Type B pancreatic cell (in vitro differentiated cells): ENCODE results near the gene RPUSD3. TPM values are rescaled to one million over a fixed set of nuclear protein-coding genes. Genes with fewer than 3 reads are reported as not detected.
A peak's percentile ranks its signal among the peaks of the same experiment; 100 is the strongest.
"Not testable (repeated sequence)": the region's sequence is repeated elsewhere in the genome, so short reads cannot be mapped to it uniquely, and the experiment has no call there.

Experiments used
- DNase-seq: peaks from one replicate; pipeline ENCODE4 v3.0.0; 2021; ENCODE audit warnings: mixed read lengths; ENCODE audit not compliant: unreplicated experiment; ENCODE audit errors: extremely low spot score
- H3K27ac Mint-ChIP-seq: 2 replicates; pipeline ENCODE4 v1.8.0; 2021; ENCODE audit warnings: mild to moderate bottlenecking, mixed read lengths
- H3K27me3 Mint-ChIP-seq: 2 replicates; pipeline ENCODE4 v1.8.0; 2021; ENCODE audit warnings: mixed read lengths
- H3K36me3 Mint-ChIP-seq: 2 replicates; pipeline ENCODE4 v1.8.0; 2021; ENCODE audit warnings: mixed read lengths
- H3K4me1 Mint-ChIP-seq: one replicate; pipeline ENCODE4 v1.8.0; 2021; ENCODE audit warnings: mixed read lengths; ENCODE audit not compliant: unreplicated experiment
- H3K4me3 Mint-ChIP-seq: 2 replicates; pipeline ENCODE4 v1.8.0; 2021; ENCODE audit warnings: mild to moderate bottlenecking, mixed read lengths
- H3K9me3 Mint-ChIP-seq: 2 replicates; pipeline ENCODE4 v1.8.0; 2021; ENCODE audit warnings: mixed read lengths
- total RNA-seq: library from RNA; stranded (reverse); gene quantifications from 2 replicates; pipeline ENCODE4 v1.2.1, GENCODE V29; 2021; ENCODE audit warnings: low replicate concordance
- TF ChIP-seq, protein P1 (sequence below): fragments of 200-600 bp; sonication (generic); conservative IDR thresholded peaks from 2 replicates; pipeline ENCODE4 v1.5.0; 2021; ENCODE audit warnings: antibody characterized with exemption, mild to moderate bottlenecking

Gene RPUSD3
- total RNA-seq, 1 donor from 2014 or later: 55.0 TPM

DNA sequence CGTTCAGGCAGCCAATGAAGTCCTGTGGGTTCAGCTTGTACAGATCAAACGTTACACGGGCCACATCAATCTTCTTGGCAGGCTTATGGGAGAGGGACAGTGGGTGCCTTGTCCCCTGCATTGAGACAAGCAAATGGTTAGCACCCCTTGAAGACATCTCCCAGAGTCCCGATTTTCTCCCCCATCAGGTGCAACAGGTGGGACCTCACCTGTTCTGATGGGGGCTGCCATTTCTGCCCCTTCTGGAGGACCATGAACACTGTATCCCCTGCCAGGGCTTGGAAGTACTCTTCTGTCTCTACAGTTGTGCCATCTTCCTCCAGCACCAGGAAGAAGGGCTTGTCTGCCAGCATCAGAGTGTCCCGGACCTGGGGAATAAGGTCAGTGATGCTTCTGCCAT, 26.1 kb upstream of the RPUSD3 start:
- TF ChIP-seq, protein P1, sequence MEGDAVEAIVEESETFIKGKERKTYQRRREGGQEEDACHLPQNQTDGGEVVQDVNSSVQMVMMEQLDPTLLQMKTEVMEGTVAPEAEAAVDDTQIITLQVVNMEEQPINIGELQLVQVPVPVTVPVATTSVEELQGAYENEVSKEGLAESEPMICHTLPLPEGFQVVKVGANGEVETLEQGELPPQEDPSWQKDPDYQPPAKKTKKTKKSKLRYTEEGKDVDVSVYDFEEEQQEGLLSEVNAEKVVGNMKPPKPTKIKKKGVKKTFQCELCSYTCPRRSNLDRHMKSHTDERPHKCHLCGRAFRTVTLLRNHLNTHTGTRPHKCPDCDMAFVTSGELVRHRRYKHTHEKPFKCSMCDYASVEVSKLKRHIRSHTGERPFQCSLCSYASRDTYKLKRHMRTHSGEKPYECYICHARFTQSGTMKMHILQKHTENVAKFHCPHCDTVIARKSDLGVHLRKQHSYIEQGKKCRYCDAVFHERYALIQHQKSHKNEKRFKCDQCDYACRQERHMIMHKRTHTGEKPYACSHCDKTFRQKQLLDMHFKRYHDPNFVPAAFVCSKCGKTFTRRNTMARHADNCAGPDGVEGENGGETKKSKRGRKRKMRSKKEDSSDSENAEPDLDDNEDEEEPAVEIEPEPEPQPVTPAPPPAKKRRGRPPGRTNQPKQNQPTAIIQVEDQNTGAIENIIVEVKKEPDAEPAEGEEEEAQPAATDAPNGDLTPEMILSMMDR: no peak
- Mint-ChIP-seq H3K27me3 (no peaks in the 10 kb centered on the region), H3K4me1 (peaks cover 8% of the 10 kb centered on the region), H3K4me3 (no peak overlapping the region), H3K36me3 (no peaks in the 10 kb centered on the region), H3K9me3 (no peaks in the 10 kb centered on the region), H3K27ac (no peak overlapping the region)
- DNase-seq: no peak

- Mint-ChIP-seq H3K4me1 (peaks cover 6% of the 10 kb centered on the region), H3K9me3 (no peaks in the 10 kb centered on the region), H3K27ac (no peak overlapping the region), H3K4me3 (no peak overlapping the region), H3K36me3 (no peaks in the 10 kb centered on the region), H3K27me3 (no peaks in the 10 kb centered on the region)
- TF ChIP-seq, protein P1: no peak
- DNase-seq: no peak
Observed at GRCh38 chr3:9867106-9867505, 23.3 kb upstream of the RPUSD3 start.

- TF ChIP-seq, protein P1: no peak
- H3K27me3 Mint-ChIP-seq: no peaks in the 10 kb centered on the region
- H3K4me3 Mint-ChIP-seq: no peak overlapping the region
- H3K36me3 Mint-ChIP-seq: no peaks in the 10 kb centered on the region
- H3K4me1 Mint-ChIP-seq: peaks cover 9% of the 10 kb centered on the region
- DNase-seq: no peak
- no peaks in the 10 kb centered on the region for H3K9me3 Mint-ChIP-seq
- H3K27ac Mint-ChIP-seq: no peak overlapping the region
Observed at GRCh38 chr3:9866639-9867038, 22.8 kb upstream of the RPUSD3 start.

- not testable (repeated sequence) for H3K9me3 Mint-ChIP-seq, H3K4me1 Mint-ChIP-seq, H3K4me3 Mint-ChIP-seq, DNase-seq, H3K27ac Mint-ChIP-seq, H3K27me3 Mint-ChIP-seq, H3K36me3 Mint-ChIP-seq
Observed at GRCh38 chr3:9865125-9865637, 21.4 kb upstream of the RPUSD3 start.

DNA sequence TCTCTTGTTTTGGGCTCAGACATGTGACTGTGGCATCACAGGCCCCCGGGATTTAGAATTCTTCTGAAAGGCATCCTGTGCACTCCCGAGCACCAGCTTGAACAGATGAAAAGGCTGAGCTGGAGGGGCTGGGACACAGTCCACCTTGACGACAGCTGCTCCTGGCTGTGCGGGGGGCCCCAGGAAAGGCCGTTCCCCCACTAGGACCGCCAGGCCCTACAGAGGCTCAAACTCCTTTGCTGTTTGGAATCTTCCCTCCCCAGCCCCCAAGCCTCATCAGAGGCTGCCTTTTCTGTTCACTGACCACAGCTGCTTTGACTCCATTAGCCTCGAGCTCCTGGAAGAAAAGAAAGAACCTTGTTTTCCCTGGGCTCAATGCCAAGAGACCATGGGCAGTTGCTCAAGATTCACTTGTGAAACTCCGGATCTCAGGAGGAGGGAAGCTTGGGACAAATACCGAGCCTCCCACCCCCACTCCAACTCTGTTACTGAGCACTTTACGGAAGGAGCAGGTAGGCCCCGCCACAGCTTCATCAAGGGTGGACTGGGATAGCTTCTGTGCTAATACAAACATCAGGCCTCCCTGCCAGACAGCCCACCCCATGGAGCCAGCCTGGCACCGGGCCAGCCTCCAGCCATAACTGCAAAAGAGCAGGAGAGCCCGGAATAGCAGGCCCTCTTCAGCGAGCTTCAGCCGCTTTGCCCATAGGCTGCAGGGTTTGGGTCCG, 20.6 kb upstream of the RPUSD3 start:
- H3K27ac Mint-ChIP-seq: peak overlapping the region; percentile 63

More for the DNA sequence above, 20.6 kb upstream of the RPUSD3 start:
- Mint-ChIP-seq H3K4me1 (peaks cover 9% of the 10 kb centered on the region), H3K36me3 (no peaks in the 10 kb centered on the region), H3K9me3 (no peaks in the 10 kb centered on the region), H3K4me3 (no peak overlapping the region), H3K27me3 (no peaks in the 10 kb centered on the region)
- no peak for DNase-seq
- TF ChIP-seq, protein P1: no peak
